Measurements from ENCODE around the gene ARCN1. TPM values are rescaled to one million over a fixed set of nuclear protein-coding genes. Genes with fewer than 3 reads are reported as not detected.
"Not testable (repeated sequence)": the region's sequence is repeated elsewhere in the genome, so short reads cannot be mapped to it uniquely, and the experiment has no call there.

Gene ARCN1
- total RNA-seq, 5 donors from 2014 or later (not counting 1 experiment from before 2014, with no cell fraction given), result 80.6 to 117 (median 111) TPM

GRCh38 chr11:118577995-118578394, 5.8 kb downstream of the ARCN1 start:
- H3K27ac ChIP-seq (ENCODE audit: low read length); H3K27ac Mint-ChIP-seq; ATAC-seq (replicated peaks in 1 of 4); DNase-seq; H3K4me3 ChIP-seq (ENCODE audit: control insufficient read depth in 1 of 2, extremely low read depth in 1 of 2, low read length in 1 of 2); H3K4me3 Mint-ChIP-seq; H3K9me3 ChIP-seq; H3K27me3 Mint-ChIP-seq; H3K27me3 ChIP-seq (replicated peaks in 1 of 2; ENCODE audit: control insufficient read depth in 2 of 2, extremely low read depth in 1 of 2, insufficient read depth in 2 of 2, low read length in 1 of 2); H3K9me3 Mint-ChIP-seq: not testable (repeated sequence)
- H3K36me3 ChIP-seq (ENCODE audit: control insufficient read depth in 2 of 2, extremely low read depth in 1 of 2, insufficient read depth in 1 of 2, low read length in 1 of 2), result peaks cover 15 to 18% of the 10 kb centered on the region in 2 donors
- peaks cover 45 to 63% (median 58%) of the 10 kb centered on the region in 3 donors for H3K4me1 Mint-ChIP-seq
- POLR2A ChIA-PET, result interaction anchor here in 1 of 2 donors (0.6 kb wide), 1 partner anchor 32 kb away, joined by 5 read pairs; no protein-coding TSS in a partner anchor
- H3K36me3 Mint-ChIP-seq, result peaks cover 16% of the 10 kb centered on the region
- peaks cover 18 to 26% of the 10 kb centered on the region in 2 experiments for H3K4me1 ChIP-seq (ENCODE audit: control insufficient read depth in 1 of 2, extremely low read depth in 1 of 2, insufficient read depth in 2 of 2, low read length in 2 of 2)
- CTCF ChIA-PET, result interaction anchor here (0.6 to 1.2 kb wide), 2 partner anchors 11 to 13 kb away, joined by 3 read pairs; no protein-coding TSS in a partner anchor

GRCh38 chr11:118581057-118581456, 8.8 kb downstream of the ARCN1 start:
- POLR2A ChIA-PET, result no interaction called here

GRCh38 chr11:118587952-118588351, 15.7 kb downstream of the ARCN1 start:
- POLR2A ChIA-PET, result no interaction called here
- H3K36me3 ChIP-seq (ENCODE audit: control insufficient read depth in 2 of 2, extremely low read depth in 1 of 2, insufficient read depth in 1 of 2, low read length in 1 of 2), result peaks cover 11 to 88% of the 10 kb centered on the region in 2 donors
- 100% methylated on average over 1 of the region's 1 CpG for WGBS (ENCODE audit: insufficient coverage)
- H3K27me3 ChIP-seq (replicated peaks in 1 of 2; ENCODE audit: control insufficient read depth in 2 of 2, extremely low read depth in 1 of 2, insufficient read depth in 2 of 2, low read length in 1 of 2), result no peaks in the 10 kb centered on the region
- H3K4me1 Mint-ChIP-seq, result peaks cover 0 to 4% (median 3%) of the 10 kb centered on the region in 3 donors
- H3K9me3 Mint-ChIP-seq, result no peaks in the 10 kb centered on the region
- CTCF ChIA-PET, result no interaction called here
- no peak overlapping the region for H3K4me3 Mint-ChIP-seq
- no peak overlapping the region for H3K27ac Mint-ChIP-seq
- no peaks in the 10 kb centered on the region for H3K4me1 ChIP-seq (ENCODE audit: control insufficient read depth in 1 of 2, extremely low read depth in 1 of 2, insufficient read depth in 2 of 2, low read length in 2 of 2)
- H3K36me3 Mint-ChIP-seq, result peaks cover 44% of the 10 kb centered on the region
- DNase-seq, result no peak
- no peaks in the 10 kb centered on the region for H3K9me3 ChIP-seq
- no peak for ATAC-seq (replicated peaks in 1 of 4)
- H3K27ac ChIP-seq (ENCODE audit: low read length), result no peak overlapping the region
- no peaks in the 10 kb centered on the region for H3K27me3 Mint-ChIP-seq
- no peak overlapping the region for H3K4me3 ChIP-seq (ENCODE audit: control insufficient read depth in 1 of 2, extremely low read depth in 1 of 2, low read length in 1 of 2)

More at GRCh38 chr11:118581057-118581456, 8.8 kb downstream of the ARCN1 start:
- no peak overlapping the region for H3K27ac Mint-ChIP-seq
- H3K36me3 ChIP-seq (ENCODE audit: control insufficient read depth in 2 of 2, extremely low read depth in 1 of 2, insufficient read depth in 1 of 2, low read length in 1 of 2), result peaks cover 24 to 43% of the 10 kb centered on the region in 2 donors
- no peak overlapping the region for H3K4me3 ChIP-seq (ENCODE audit: control insufficient read depth in 1 of 2, extremely low read depth in 1 of 2, low read length in 1 of 2)
- H3K27me3 ChIP-seq (replicated peaks in 1 of 2; ENCODE audit: control insufficient read depth in 2 of 2, extremely low read depth in 1 of 2, insufficient read depth in 2 of 2, low read length in 1 of 2), result no peaks in the 10 kb centered on the region
- H3K9me3 Mint-ChIP-seq, result no peaks in the 10 kb centered on the region
- ATAC-seq (replicated peaks in 1 of 4) (no peak), DNase-seq (no peak)
- H3K27ac ChIP-seq (ENCODE audit: low read length), result no peak overlapping the region
- H3K4me3 Mint-ChIP-seq, result no peak overlapping the region
- 100% methylated on average over 2 of the region's 6 CpGs for WGBS (ENCODE audit: insufficient coverage)
- peaks cover 30% of the 10 kb centered on the region for H3K36me3 Mint-ChIP-seq
- CTCF ChIA-PET, result interaction anchor here in 1 of 2 donors (0.6 kb wide), 1 partner anchor 382 kb away, joined by 3 read pairs; no protein-coding TSS in a partner anchor
- H3K4me1 ChIP-seq (ENCODE audit: control insufficient read depth in 1 of 2, extremely low read depth in 1 of 2, insufficient read depth in 2 of 2, low read length in 2 of 2), result peaks cover 0 to 16% of the 10 kb centered on the region in 2 experiments
- no peaks in the 10 kb centered on the region for H3K27me3 Mint-ChIP-seq
- no peaks in the 10 kb centered on the region for H3K9me3 ChIP-seq
- peaks cover 18 to 37% (median 32%) of the 10 kb centered on the region in 3 donors for H3K4me1 Mint-ChIP-seq

GRCh38 chr11:118592616-118593367, 20.6 kb downstream of the ARCN1 start:
- DNase-seq, result no peak
- H3K4me3 ChIP-seq (ENCODE audit: control insufficient read depth in 1 of 2, extremely low read depth in 1 of 2, low read length in 1 of 2), result no peak overlapping the region
- Mint-ChIP-seq H3K27ac (no peak overlapping the region), H3K36me3 (peaks cover 44% of the 10 kb centered on the region), H3K4me3 (no peak overlapping the region), H3K4me1 (peaks cover 16 to 22% (median 20%) of the 10 kb centered on the region in 3 donors), H3K27me3 (no peaks in the 10 kb centered on the region), H3K9me3 (no peaks in the 10 kb centered on the region)
- peaks cover 9 to 81% of the 10 kb centered on the region in 2 donors for H3K36me3 ChIP-seq (ENCODE audit: control insufficient read depth in 2 of 2, extremely low read depth in 1 of 2, insufficient read depth in 1 of 2, low read length in 1 of 2)
- no peaks in the 10 kb centered on the region for H3K9me3 ChIP-seq
- ChIA-PET POLR2A (interaction anchor here in 1 of 2 donors (0.6 to 0.7 kb wide), 4 partner anchors 214 to 776 kb away, joined by 3 to 10 read pairs (median 4); no protein-coding TSS in a partner anchor), CTCF (interaction anchor here (0.6 to 4.4 kb wide), 5 partner anchors 9 to 286 kb away, joined by 3 to 31 read pairs (median 4); partner anchors contain the start of gene PHLDB1 (in 1 of the 2))
- peaks cover 0 to 4% of the 10 kb centered on the region in 2 experiments for H3K4me1 ChIP-seq (ENCODE audit: control insufficient read depth in 1 of 2, extremely low read depth in 1 of 2, insufficient read depth in 2 of 2, low read length in 2 of 2)
- WGBS (ENCODE audit: insufficient coverage), result 80% methylated on average over 1 of the region's 2 CpGs
- ATAC-seq (replicated peaks in 1 of 4), result no peak
- H3K27me3 ChIP-seq (replicated peaks in 1 of 2; ENCODE audit: control insufficient read depth in 2 of 2, extremely low read depth in 1 of 2, insufficient read depth in 2 of 2, low read length in 1 of 2), result no peaks in the 10 kb centered on the region
- H3K27ac ChIP-seq (ENCODE audit: low read length), result no peak overlapping the region

GRCh38 chr11:118594984-118595383, 22.8 kb downstream of the ARCN1 start:
- Histone ChIP-seq H3K36me3 (ENCODE audit: control insufficient read depth in 2 of 2, extremely low read depth in 1 of 2, insufficient read depth in 1 of 2, low read length in 1 of 2) (peaks cover 9 to 79% of the 10 kb centered on the region in 2 donors), H3K27ac (ENCODE audit: low read length) (peak overlapping the region; percentile 21)
- not testable (repeated sequence) for H3K9me3 Mint-ChIP-seq; H3K27me3 Mint-ChIP-seq; H3K9me3 ChIP-seq; H3K4me1 ChIP-seq (ENCODE audit: control insufficient read depth in 1 of 2, extremely low read depth in 1 of 2, insufficient read depth in 2 of 2, low read length in 2 of 2); H3K4me3 Mint-ChIP-seq; H3K4me3 ChIP-seq (ENCODE audit: control insufficient read depth in 1 of 2, extremely low read depth in 1 of 2, low read length in 1 of 2); H3K27me3 ChIP-seq (replicated peaks in 1 of 2; ENCODE audit: control insufficient read depth in 2 of 2, extremely low read depth in 1 of 2, insufficient read depth in 2 of 2, low read length in 1 of 2)
- POLR2A ChIA-PET, result interaction anchor here (1.0 to 1.5 kb wide), 2 partner anchors 14 kb away, joined by 3 to 4 read pairs; no protein-coding TSS in a partner anchor
- peak overlapping the region; percentile 52 to 54 for H3K27ac Mint-ChIP-seq
- ATAC-seq (replicated peaks in 1 of 4), result peak; percentile 44 to 74 (median 63)
- H3K36me3 Mint-ChIP-seq, result peaks cover 50% of the 10 kb centered on the region
- H3K4me1 Mint-ChIP-seq, result peaks cover 16 to 22% (median 20%) of the 10 kb centered on the region in 3 donors
- WGBS (ENCODE audit: insufficient coverage), result no CpG with 5 or more reads among the region's 5 CpGs
- DNase-seq, result peak in 5 of 35 experiments; percentile 7 to 81 (median 16)
- CTCF ChIA-PET, result interaction anchor here (0.6 to 4.4 kb wide), 9 partner anchors 9 to 461 kb away, joined by 3 to 31 read pairs (median 6); partner anchors contain the start of gene PHLDB1 (in 2 of the 2)

- Mint-ChIP-seq H3K36me3 (peaks cover 47% of the 10 kb centered on the region), H3K9me3 (no peaks in the 10 kb centered on the region), H3K27me3 (no peaks in the 10 kb centered on the region), H3K4me3 (no peak overlapping the region), H3K4me1 (peaks cover 16 to 22% (median 20%) of the 10 kb centered on the region in 3 donors), H3K27ac (peak overlapping the region; percentile 37 to 66)
- Histone ChIP-seq H3K27me3 (replicated peaks in 1 of 2; ENCODE audit: control insufficient read depth in 2 of 2, extremely low read depth in 1 of 2, insufficient read depth in 2 of 2, low read length in 1 of 2) (no peaks in the 10 kb centered on the region), H3K4me1 (ENCODE audit: control insufficient read depth in 1 of 2, extremely low read depth in 1 of 2, insufficient read depth in 2 of 2, low read length in 2 of 2) (peaks cover 0 to 4% of the 10 kb centered on the region in 2 experiments), H3K36me3 (ENCODE audit: control insufficient read depth in 2 of 2, extremely low read depth in 1 of 2, insufficient read depth in 1 of 2, low read length in 1 of 2) (peaks cover 9 to 77% of the 10 kb centered on the region in 2 donors), H3K27ac (ENCODE audit: low read length) (no peak overlapping the region), H3K9me3 (no peaks in the 10 kb centered on the region), H3K4me3 (ENCODE audit: control insufficient read depth in 1 of 2, extremely low read depth in 1 of 2, low read length in 1 of 2) (no peak overlapping the region)
- 96% methylated on average over 6 of the region's 16 CpGs for WGBS (ENCODE audit: insufficient coverage)
- ATAC-seq (replicated peaks in 1 of 4), result no peak
- no peak for DNase-seq
- ChIA-PET CTCF (interaction anchor here in 1 of 2 donors (4.4 kb wide), 1 partner anchor 12 kb away, joined by 31 read pairs; the partner anchor contains the start of gene PHLDB1), POLR2A (no interaction called here)
Observed at GRCh38 chr11:118596224-118597146, 24.3 kb downstream of the ARCN1 start.
